A549 (cell line): Measurements from ENCODE around the gene ACTL7B. TPM values are rescaled to one million over a fixed set of nuclear protein-coding genes. Genes with fewer than 3 reads are reported as not detected.

ENCODE experiments used
- ATAC-seq, 2 experiments: fragments of 200-7000 bp in 1 of 2; fragments of >200 bp in 1 of 2; cut with Nextera tagmentation in 1 of 2; cut with Tn5 transposase in 1 of 2; 3 replicates each; pipeline versions ENCODE4 v1.8.0 to v1.9.1; 2018 to 2020; ENCODE audit warnings: mild to moderate bottlenecking in 1 of 2, moderate library complexity in 1 of 2
- CTCF ChIA-PET: fragments of 300-600 bp; sonication (Branson Sonifier 250); formaldehyde crosslinking; extraction: SDS; loops from one replicate; lab custom pipeline; 2021; ENCODE audit warnings: antibody characterized with exemption, inconsistent platforms; lab: Yijun Ruan, JAX
- POLR2A ChIA-PET: fragments of 350-600 bp; formaldehyde crosslinking; extraction: SDS; loops from one replicate; lab custom pipeline; 2021; ENCODE audit warnings: antibody characterized with exemption, inconsistent platforms; lab: Yijun Ruan, JAX
- DNase-seq, 2 experiments: peaks; one replicate each; pipeline versions ENCODE4 v3.0.0 to v3.0.0-alpha.2; 2011 to 2016; ENCODE audit warnings: low read depth in 1 of 2, low spot score in 1 of 2
- FAIRE-seq: peaks from 2 replicates; lab custom pipeline; 2011; peaks lifted over from hg19 to GRCh38; lab: Jason Lieb, UNC
- H3K27ac ChIP-seq, 2 experiments: fragments of >200 bp; sonication (Bioruptor Twin); formaldehyde crosslinking; 3 replicates each; pipeline ENCODE4 v1.5.1; 2016 to 2017
- H3K4me1 ChIP-seq: fragments of >200 bp; sonication (Bioruptor Twin); formaldehyde crosslinking; 3 replicates; pipeline ENCODE4 v1.6.1; 2016
- H3K4me2 ChIP-seq: fragments of >200 bp; sonication (Bioruptor Twin); formaldehyde crosslinking; 3 replicates; pipeline ENCODE4 v1.6.1; 2016
- H3K4me3 ChIP-seq: fragments of >200 bp; sonication (Bioruptor Twin); formaldehyde crosslinking; 3 replicates; pipeline ENCODE4 v1.5.1; 2016
- H3K9me3 ChIP-seq: fragments of >200 bp; sonication (Bioruptor Twin); formaldehyde crosslinking; 3 replicates; pipeline ENCODE4 v1.6.1; 2016
- BHLHE40 ChIP-seq: IDR thresholded peaks from 2 replicates; pipeline ENCODE4 v1.6.1; 2012; ENCODE audit warnings: low read depth, low read length, inconsistent platforms
- CEBPB ChIP-seq, 2 experiments: fragments of >200 bp in 1 of 2; sonication (Bioruptor Twin) in 1 of 2; formaldehyde crosslinking in 1 of 2; IDR thresholded peaks; 2 replicates each; pipeline ENCODE4 v1.6.1; 2012 to 2016
- FOSB ChIP-seq: fragments of 250-450 bp; sonication (Bioruptor Pico); IDR thresholded peaks from 2 replicates; pipeline ENCODE4 v1.5.0; 2020; ENCODE audit warnings: mild to moderate bottlenecking, moderate library complexity
- FOXS1 ChIP-seq: fragments of 250-450 bp; sonication (Bioruptor Pico); IDR thresholded peaks from 2 replicates; pipeline ENCODE4 v1.5.0; 2020; ENCODE audit warnings: mild to moderate bottlenecking, moderate library complexity
- HDAC2 ChIP-seq: fragments of 200-600 bp; sonication (generic); IDR thresholded peaks from 2 replicates; pipeline ENCODE4 v1.6.1; 2016
- HOXA7 ChIP-seq: fragments of 250-450 bp; sonication (Bioruptor Pico); IDR thresholded peaks from 2 replicates; pipeline ENCODE4 v1.5.0; 2020; ENCODE audit warnings: mild to moderate bottlenecking, moderate library complexity
- HOXB13 ChIP-seq: fragments of 250-450 bp; sonication (Bioruptor Pico); IDR thresholded peaks from 2 replicates; pipeline ENCODE4 v1.5.0; 2020; ENCODE audit warnings: low read depth, mild to moderate bottlenecking, moderate library complexity
- HOXB5 ChIP-seq: fragments of 250-450 bp; sonication (Bioruptor Pico); IDR thresholded peaks from 2 replicates; pipeline ENCODE4 v1.5.0; 2020; ENCODE audit warnings: mild to moderate bottlenecking, moderate library complexity
- KDM1A ChIP-seq: fragments of 200-600 bp; sonication (generic); IDR thresholded peaks from 2 replicates; pipeline ENCODE4 v1.6.1; 2016; ENCODE audit warnings: low read depth, mild to moderate bottlenecking
- MAFK ChIP-seq: fragments of 450-650 bp; IDR thresholded peaks from 2 replicates; pipeline ENCODE4 v1.6.1; 2014; ENCODE audit not compliant: partially characterized antibody
- NFE2L2 ChIP-seq: fragments of 150-350 bp; conservative IDR thresholded peaks from 2 replicates; pipeline ENCODE4 v1.6.1; 2014; ENCODE audit warnings: low read length
- RAD21 ChIP-seq, 2 experiments: fragments of >200 bp in 1 of 2; sonication (Bioruptor Twin) in 1 of 2; formaldehyde crosslinking in 1 of 2; IDR thresholded peaks in 1 of 2; conservative IDR thresholded peaks in 1 of 2; 2 replicates in 1 of 2; 3 replicates in 1 of 2; pipeline ENCODE4 v1.6.1; 2012 to 2018; ENCODE audit warnings: inconsistent platforms in 1 of 2
- RARB ChIP-seq: fragments of 250-450 bp; sonication (Bioruptor Pico); IDR thresholded peaks from 2 replicates; pipeline ENCODE4 v1.8.0; 2021; ENCODE audit warnings: mild to moderate bottlenecking, moderate library complexity
- SMC3 ChIP-seq: fragments of >200 bp; sonication (Bioruptor Twin); formaldehyde crosslinking; IDR thresholded peaks from 3 replicates; pipeline ENCODE4 v1.6.1; 2018; ENCODE audit warnings: inconsistent platforms
- SREBF2 ChIP-seq: fragments of 450-650 bp; IDR thresholded peaks from 2 replicates; pipeline ENCODE4 v1.6.1; 2014; ENCODE audit warnings: mild to moderate bottlenecking, moderate library complexity
- ZSCAN20 ChIP-seq: fragments of 250-450 bp; sonication (Bioruptor Pico); IDR thresholded peaks from 2 replicates; pipeline ENCODE4 v1.8.0; 2022; ENCODE audit warnings: mild to moderate bottlenecking, moderate library complexity
- WGBS: methylation state at CpG from one replicate; pipeline ENCODE4 v1.1.6; 2017; ENCODE audit errors: missing lambda C conversion rate; 5-methylcytosine and 5-hydroxymethylcytosine counted together
- polyA plus RNA-seq, 4 experiments: library from polyadenylated mRNA; depleted of rRNA in 3 of 4; stranded (reverse); fragments of >200 nt; fragmentation: RNase III in 1 of 4; extraction: RNeasy Plus Mini Kit Qiagen cat#74134 plus additional on column Dnase treatment in 1 of 4; gene quantifications; 2 replicates in 3 of 4; 3 replicates in 1 of 4; pipeline ENCODE4 v1.2.3, GENCODE V29; 2011 to 2017
- TF ChIP-seq, protein P1 (sequence below): fragments of 250-450 bp; sonication (Bioruptor Pico); IDR thresholded peaks from 2 replicates; pipeline ENCODE4 v1.5.0; 2021; ENCODE audit warnings: mild to moderate bottlenecking, moderate library complexity, borderline replicate concordance
- TF ChIP-seq, protein P2 (sequence below): fragments of 150-350 bp; IDR thresholded peaks from 2 replicates; pipeline ENCODE4 v1.6.1; 2014; ENCODE audit warnings: low read depth, mild to moderate bottlenecking, low read length
- TF ChIP-seq, protein P3 (sequence below): IDR thresholded peaks from 2 replicates; pipeline ENCODE4 v1.6.1; 2012
- TF ChIP-seq, protein P4 (sequence below): fragments of >200 bp; sonication (Bioruptor Twin); formaldehyde crosslinking; IDR thresholded peaks from 2 replicates; pipeline ENCODE4 v1.6.1; 2016
- TF ChIP-seq, protein P5 (sequence below): fragments of >200 bp; sonication (Bioruptor Twin); formaldehyde crosslinking; IDR thresholded peaks from 3 replicates; pipeline ENCODE4 v1.5.1; 2016
- TF ChIP-seq, protein P6 (sequence below): fragments of 250-450 bp; sonication (Bioruptor Pico); IDR thresholded peaks from 2 replicates; pipeline ENCODE4 v1.5.0; 2020; ENCODE audit warnings: low read depth, mild to moderate bottlenecking, moderate library complexity
- TF ChIP-seq, protein P7 (sequence below): fragments of 200-600 bp; sonication (generic); IDR thresholded peaks from 2 replicates; pipeline ENCODE4 v1.6.1; 2016; ENCODE audit warnings: antibody characterized with exemption, mild to moderate bottlenecking, moderate library complexity

ACTL7B gene
- polyA plus RNA-seq, 2 of the 4 experiments (the other 2 are of a cell fraction): not detected

DNA sequence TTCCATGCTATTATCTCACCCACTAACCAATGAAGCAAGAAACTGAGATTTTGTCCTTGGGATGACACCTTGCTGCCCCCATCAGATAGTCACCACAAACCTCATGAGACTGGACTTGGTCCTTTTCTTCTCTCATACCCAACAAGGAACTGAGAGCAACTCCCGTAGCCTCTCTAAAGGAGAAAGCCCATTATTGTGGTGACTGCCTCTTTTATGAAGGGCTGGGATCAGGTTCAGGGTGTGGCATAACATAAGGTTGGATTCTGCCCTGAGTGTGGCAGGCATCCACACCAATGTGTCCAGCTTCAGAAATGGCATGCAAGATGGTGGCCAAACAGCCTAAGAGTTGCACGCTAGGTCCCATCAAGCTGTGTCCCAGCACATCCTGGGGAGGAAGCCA lies 5.0 kb upstream of the ACTL7B start (continued):
- TF ChIP-seq, protein P1, sequence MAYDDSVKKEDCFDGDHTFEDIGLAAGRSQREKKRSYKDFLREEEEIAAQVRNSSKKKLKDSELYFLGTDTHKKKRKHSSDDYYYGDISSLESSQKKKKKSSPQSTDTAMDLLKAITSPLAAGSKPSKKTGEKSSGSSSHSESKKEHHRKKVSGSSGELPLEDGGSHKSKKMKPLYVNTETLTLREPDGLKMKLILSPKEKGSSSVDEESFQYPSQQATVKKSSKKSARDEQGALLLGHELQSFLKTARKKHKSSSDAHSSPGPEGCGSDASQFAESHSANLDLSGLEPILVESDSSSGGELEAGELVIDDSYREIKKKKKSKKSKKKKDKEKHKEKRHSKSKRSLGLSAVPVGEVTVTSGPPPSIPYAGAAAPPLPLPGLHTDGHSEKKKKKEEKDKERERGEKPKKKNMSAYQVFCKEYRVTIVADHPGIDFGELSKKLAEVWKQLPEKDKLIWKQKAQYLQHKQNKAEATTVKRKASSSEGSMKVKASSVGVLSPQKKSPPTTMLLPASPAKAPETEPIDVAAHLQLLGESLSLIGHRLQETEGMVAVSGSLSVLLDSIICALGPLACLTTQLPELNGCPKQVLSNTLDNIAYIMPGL (CRISPR knock-in tag): no peak
- no peak for TF ChIP-seq BHLHE40

DNA sequence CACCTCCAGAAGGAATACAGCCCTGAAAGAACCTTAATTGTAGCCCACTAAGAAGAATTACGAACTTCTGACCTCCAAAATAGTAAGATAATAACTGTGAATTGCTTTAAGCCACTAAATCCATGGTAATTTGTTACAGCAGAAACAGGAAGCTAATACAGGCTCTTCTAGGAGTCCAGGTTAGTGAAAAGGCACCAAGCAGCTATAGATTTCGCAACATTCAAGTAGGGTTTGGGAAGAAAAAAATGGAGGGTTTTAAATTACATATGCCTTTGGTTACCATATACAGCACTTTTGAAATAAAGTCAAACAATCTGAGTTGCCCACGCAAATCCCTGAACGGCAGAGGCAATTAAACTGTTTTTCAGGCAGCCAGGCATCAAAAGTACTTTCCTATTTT lies 4.6 kb upstream of the ACTL7B start:
- CTCF ChIA-PET: interaction anchor here (0.7 kb wide), 1 partner anchor 81 kb away, joined by 3 read pairs; no protein-coding TSS in a partner anchor
- DNase-seq: no peak
- TF ChIP-seq NFE2L2 (no peak), CEBPB (IDR thresholded peaks at IDR 0.05) (peak in 1 of 2 experiments; percentile 23; a peak in 1 of 4 replicates)
- 76% methylated on average over 4 of the region's 4 CpGs for WGBS
- Histone ChIP-seq H3K4me3 (no peak overlapping the region), H3K27ac (no peak overlapping the region), H3K4me2 (no peak overlapping the region), H3K9me3 (no peaks in the 10 kb centered on the region), H3K4me1 (no peaks in the 10 kb centered on the region)
- FAIRE-seq: no peak
- no peak for ATAC-seq
- POLR2A ChIA-PET: no interaction called here

DNA sequence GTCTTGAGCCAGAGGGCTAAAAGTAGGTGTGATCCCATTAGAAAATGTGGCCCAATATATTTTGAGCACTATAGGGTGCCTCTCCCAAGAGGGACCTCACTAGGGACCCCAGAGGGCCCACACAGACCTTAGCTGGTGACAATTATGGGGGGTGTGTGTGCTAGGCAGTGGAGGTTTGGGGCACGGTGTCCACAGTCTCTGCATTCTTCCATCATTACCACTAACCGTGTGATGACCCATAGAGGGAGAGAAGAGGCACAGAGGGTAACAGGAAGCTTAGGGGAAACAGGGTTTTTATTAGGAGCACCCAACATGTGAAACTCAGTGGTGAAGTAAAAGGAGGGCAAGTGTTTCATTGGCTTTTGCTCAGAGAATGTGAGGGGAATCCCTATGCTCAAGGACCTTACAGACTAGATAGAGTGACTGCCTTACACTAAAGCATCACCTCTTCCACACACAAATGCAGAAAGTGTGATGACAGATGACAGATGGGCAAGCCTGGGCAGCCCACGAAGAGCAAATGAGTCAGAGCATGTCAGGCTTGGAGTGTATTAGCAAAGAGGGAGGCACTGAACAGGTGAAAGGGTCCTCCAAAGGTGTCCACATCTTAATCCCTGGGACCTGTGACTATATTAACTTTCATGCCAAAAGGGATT lies 3.8 kb upstream of the ACTL7B start:
- FAIRE-seq (no peak), DNase-seq (no peak), ATAC-seq (no peak)
- H3K27ac ChIP-seq: no peak overlapping the region
- no peaks in the 10 kb centered on the region for H3K4me1 ChIP-seq
- TF ChIP-seq, protein P2, sequence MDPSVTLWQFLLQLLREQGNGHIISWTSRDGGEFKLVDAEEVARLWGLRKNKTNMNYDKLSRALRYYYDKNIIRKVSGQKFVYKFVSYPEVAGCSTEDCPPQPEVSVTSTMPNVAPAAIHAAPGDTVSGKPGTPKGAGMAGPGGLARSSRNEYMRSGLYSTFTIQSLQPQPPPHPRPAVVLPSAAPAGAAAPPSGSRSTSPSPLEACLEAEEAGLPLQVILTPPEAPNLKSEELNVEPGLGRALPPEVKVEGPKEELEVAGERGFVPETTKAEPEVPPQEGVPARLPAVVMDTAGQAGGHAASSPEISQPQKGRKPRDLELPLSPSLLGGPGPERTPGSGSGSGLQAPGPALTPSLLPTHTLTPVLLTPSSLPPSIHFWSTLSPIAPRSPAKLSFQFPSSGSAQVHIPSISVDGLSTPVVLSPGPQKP: no peak
- no peak for TF ChIP-seq BHLHE40
- no peak for TF ChIP-seq FOSB
- no peak for TF ChIP-seq RAD21 (conservative IDR thresholded peaks at IDR 0.05 in 1 of 2, IDR thresholded peaks at IDR 0.05 in 1 of 2)
- TF ChIP-seq, protein P3, sequence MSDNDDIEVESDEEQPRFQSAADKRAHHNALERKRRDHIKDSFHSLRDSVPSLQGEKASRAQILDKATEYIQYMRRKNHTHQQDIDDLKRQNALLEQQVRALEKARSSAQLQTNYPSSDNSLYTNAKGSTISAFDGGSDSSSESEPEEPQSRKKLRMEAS: no peak
- TF ChIP-seq HOXB13 (CRISPR knock-in tag): no peak
- TF ChIP-seq HOXA7 (CRISPR knock-in tag): no peak
- TF ChIP-seq ZSCAN20 (CRISPR knock-in tag): no peak
- TF ChIP-seq, protein P4, sequence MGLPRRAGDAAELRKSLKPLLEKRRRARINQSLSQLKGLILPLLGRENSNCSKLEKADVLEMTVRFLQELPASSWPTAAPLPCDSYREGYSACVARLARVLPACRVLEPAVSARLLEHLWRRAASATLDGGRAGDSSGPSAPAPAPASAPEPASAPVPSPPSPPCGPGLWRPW: no peak
- no peak for TF ChIP-seq RARB (CRISPR knock-in tag)
- TF ChIP-seq, protein P5, sequence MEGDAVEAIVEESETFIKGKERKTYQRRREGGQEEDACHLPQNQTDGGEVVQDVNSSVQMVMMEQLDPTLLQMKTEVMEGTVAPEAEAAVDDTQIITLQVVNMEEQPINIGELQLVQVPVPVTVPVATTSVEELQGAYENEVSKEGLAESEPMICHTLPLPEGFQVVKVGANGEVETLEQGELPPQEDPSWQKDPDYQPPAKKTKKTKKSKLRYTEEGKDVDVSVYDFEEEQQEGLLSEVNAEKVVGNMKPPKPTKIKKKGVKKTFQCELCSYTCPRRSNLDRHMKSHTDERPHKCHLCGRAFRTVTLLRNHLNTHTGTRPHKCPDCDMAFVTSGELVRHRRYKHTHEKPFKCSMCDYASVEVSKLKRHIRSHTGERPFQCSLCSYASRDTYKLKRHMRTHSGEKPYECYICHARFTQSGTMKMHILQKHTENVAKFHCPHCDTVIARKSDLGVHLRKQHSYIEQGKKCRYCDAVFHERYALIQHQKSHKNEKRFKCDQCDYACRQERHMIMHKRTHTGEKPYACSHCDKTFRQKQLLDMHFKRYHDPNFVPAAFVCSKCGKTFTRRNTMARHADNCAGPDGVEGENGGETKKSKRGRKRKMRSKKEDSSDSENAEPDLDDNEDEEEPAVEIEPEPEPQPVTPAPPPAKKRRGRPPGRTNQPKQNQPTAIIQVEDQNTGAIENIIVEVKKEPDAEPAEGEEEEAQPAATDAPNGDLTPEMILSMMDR: no peak
- TF ChIP-seq, protein P6, sequence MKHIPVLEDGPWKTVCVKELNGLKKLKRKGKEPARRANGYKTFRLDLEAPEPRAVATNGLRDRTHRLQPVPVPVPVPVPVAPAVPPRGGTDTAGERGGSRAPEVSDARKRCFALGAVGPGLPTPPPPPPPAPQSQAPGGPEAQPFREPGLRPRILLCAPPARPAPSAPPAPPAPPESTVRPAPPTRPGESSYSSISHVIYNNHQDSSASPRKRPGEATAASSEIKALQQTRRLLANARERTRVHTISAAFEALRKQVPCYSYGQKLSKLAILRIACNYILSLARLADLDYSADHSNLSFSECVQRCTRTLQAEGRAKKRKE (CRISPR knock-in tag): no peak
- no peak for TF ChIP-seq SREBF2
- TF ChIP-seq, protein P7, sequence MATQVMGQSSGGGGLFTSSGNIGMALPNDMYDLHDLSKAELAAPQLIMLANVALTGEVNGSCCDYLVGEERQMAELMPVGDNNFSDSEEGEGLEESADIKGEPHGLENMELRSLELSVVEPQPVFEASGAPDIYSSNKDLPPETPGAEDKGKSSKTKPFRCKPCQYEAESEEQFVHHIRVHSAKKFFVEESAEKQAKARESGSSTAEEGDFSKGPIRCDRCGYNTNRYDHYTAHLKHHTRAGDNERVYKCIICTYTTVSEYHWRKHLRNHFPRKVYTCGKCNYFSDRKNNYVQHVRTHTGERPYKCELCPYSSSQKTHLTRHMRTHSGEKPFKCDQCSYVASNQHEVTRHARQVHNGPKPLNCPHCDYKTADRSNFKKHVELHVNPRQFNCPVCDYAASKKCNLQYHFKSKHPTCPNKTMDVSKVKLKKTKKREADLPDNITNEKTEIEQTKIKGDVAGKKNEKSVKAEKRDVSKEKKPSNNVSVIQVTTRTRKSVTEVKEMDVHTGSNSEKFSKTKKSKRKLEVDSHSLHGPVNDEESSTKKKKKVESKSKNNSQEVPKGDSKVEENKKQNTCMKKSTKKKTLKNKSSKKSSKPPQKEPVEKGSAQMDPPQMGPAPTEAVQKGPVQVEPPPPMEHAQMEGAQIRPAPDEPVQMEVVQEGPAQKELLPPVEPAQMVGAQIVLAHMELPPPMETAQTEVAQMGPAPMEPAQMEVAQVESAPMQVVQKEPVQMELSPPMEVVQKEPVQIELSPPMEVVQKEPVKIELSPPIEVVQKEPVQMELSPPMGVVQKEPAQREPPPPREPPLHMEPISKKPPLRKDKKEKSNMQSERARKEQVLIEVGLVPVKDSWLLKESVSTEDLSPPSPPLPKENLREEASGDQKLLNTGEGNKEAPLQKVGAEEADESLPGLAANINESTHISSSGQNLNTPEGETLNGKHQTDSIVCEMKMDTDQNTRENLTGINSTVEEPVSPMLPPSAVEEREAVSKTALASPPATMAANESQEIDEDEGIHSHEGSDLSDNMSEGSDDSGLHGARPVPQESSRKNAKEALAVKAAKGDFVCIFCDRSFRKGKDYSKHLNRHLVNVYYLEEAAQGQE: no peak
- no peak for TF ChIP-seq SMC3
- TF ChIP-seq MAFK: no peak
- no peak for TF ChIP-seq HOXB5 (CRISPR knock-in tag)
- no peak for TF ChIP-seq HDAC2
- no peak for TF ChIP-seq FOXS1 (CRISPR knock-in tag)
- TF ChIP-seq KDM1A: no peak
- ChIA-PET CTCF (interaction anchor here (0.5 to 2.1 kb wide), 4 partner anchors 9 to 220 kb away, joined by 3 to 9 read pairs (median 3); no protein-coding TSS in a partner anchor), POLR2A (no interaction called here)
- no peaks in the 10 kb centered on the region for H3K9me3 ChIP-seq
- WGBS: 38% methylated on average over 3 of the region's 3 CpGs
- H3K4me3 ChIP-seq: no peak overlapping the region
- no peak overlapping the region for H3K4me2 ChIP-seq
